Prostate gland (tissue), 2 donors: ENCODE results near the gene L3MBTL1. TPM values are rescaled to one million over a fixed set of nuclear protein-coding genes. Genes with fewer than 3 reads are reported as not detected.

Experiments
- DNase-seq: peaks from one replicate; pipeline ENCODE4 v3.0.0-alpha.2; 2019; ENCODE audit warnings: low spot score
- H3K27ac ChIP-seq, 2 donors: fragments of 200-600 bp; sonication (generic); 2 replicates each; pipeline ENCODE4 v1.5.1; 2017 to 2019
- H3K27me3 ChIP-seq: fragments of 200-600 bp; sonication (generic); replicated peaks from 2 replicates; pipeline ENCODE4 v1.5.1; 2019; ENCODE audit not compliant: insufficient read depth
- H3K36me3 ChIP-seq, 2 donors: fragments of 200-600 bp; sonication (generic); 1 replicate in 1 of 2; 2 replicates in 1 of 2; pipeline versions ENCODE4 v1.5.1 to v1.8.1; 2017 to 2019
- H3K4me1 ChIP-seq: fragments of 200-600 bp; sonication (generic); replicated peaks from 2 replicates; pipeline ENCODE4 v1.5.1; 2019
- H3K4me3 ChIP-seq, 2 donors: fragments of 200-600 bp; sonication (generic); 2 replicates each; pipeline ENCODE4 v1.5.1; 2017 to 2019
- H3K9me3 ChIP-seq: fragments of 200-600 bp; sonication (generic); 2 replicates; pipeline ENCODE4 v1.5.1; 2017
- CTCF ChIP-seq, 4 experiments: fragments of 200-600 bp in 2 of 4; fragments of 450-650 bp in 2 of 4; sonication (generic) in 2 of 4; IDR thresholded peaks; 1 replicate in 3 of 4; 2 replicates in 1 of 4; pipeline ENCODE4 v1.5.1; 2016 to 2019; ENCODE audit warnings: antibody characterized with exemption in 4 of 4, mild to moderate bottlenecking in 2 of 4, moderate library complexity in 2 of 4
- POLR2A ChIP-seq: fragments of 450-650 bp; IDR thresholded peaks from one replicate; pipeline ENCODE4 v1.6.1; 2016; ENCODE audit warnings: antibody characterized with exemption, mild to moderate bottlenecking
- POLR2AphosphoS5 ChIP-seq: sonication (generic); formaldehyde crosslinking; IDR thresholded peaks from one replicate; pipeline ENCODE4 v1.6.1; 2017; ENCODE audit warnings: antibody characterized with exemption
- WGBS: methylation state at CpG from one replicate; pipeline ENCODE4 v1.1.5; 2018; 5-methylcytosine and 5-hydroxymethylcytosine counted together
- intact Hi-C: fragments of 100-400 bp; cut with DNase I; formaldehyde crosslinking; loops from one replicate; pipeline ENCODE4 v1.14.2; 2022
- total RNA-seq, 2 donors: library from RNA; depleted of rRNA; stranded (reverse); fragments of >200 nt; gene quantifications; one replicate each; pipeline ENCODE4 v1.1.0, GENCODE V29; 2016

L3MBTL1 gene
- total RNA-seq, 2 donors from 2014 or later, result 10.2 to 38.8 TPM

- TF ChIP-seq CTCF (IDR thresholded peaks at IDR 0.05), result no peak
- no peak for TF ChIP-seq POLR2A
- TF ChIP-seq POLR2AphosphoS5, result no peak
- DNase-seq, result no peak
- Histone ChIP-seq H3K4me3 (no peak overlapping the region), H3K4me1 (no peaks in the 10 kb centered on the region), H3K27me3 (no peaks in the 10 kb centered on the region), H3K36me3 (no peaks in the 10 kb centered on the region), H3K27ac (no peak overlapping the region), H3K9me3 (no peaks in the 10 kb centered on the region)
- intact Hi-C loops, result no loop called here
- 80% methylated on average over 14 of the region's 14 CpGs for whole genome bisulfite sequencing
Measured at GRCh38 chr20:43530321-43531090, 23.0 kb downstream of the L3MBTL1 start.

GRCh38 chr20:43531091-43531443, 23.6 kb downstream of the L3MBTL1 start:
- H3K4me3 ChIP-seq, result no peak overlapping the region
- intact Hi-C loops, result no loop called here
- no peaks in the 10 kb centered on the region for H3K36me3 ChIP-seq
- H3K27me3 ChIP-seq, result no peaks in the 10 kb centered on the region
- TF ChIP-seq POLR2A, result no peak
- no peak for TF ChIP-seq POLR2AphosphoS5
- no peak for TF ChIP-seq CTCF (IDR thresholded peaks at IDR 0.05)
- no peak for DNase-seq
- no peaks in the 10 kb centered on the region for H3K9me3 ChIP-seq
- no peaks in the 10 kb centered on the region for H3K4me1 ChIP-seq
- H3K27ac ChIP-seq, result no peak overlapping the region

- Histone ChIP-seq H3K27me3 (no peaks in the 10 kb centered on the region), H3K4me1 (no peaks in the 10 kb centered on the region), H3K36me3 (no peaks in the 10 kb centered on the region), H3K4me3 (no peak overlapping the region), H3K9me3 (no peaks in the 10 kb centered on the region), H3K27ac (no peak overlapping the region)
- intact Hi-C loops, result no loop called here
- TF ChIP-seq CTCF (IDR thresholded peaks at IDR 0.05) (no peak), POLR2AphosphoS5 (no peak), POLR2A (no peak)
- 95% methylated on average over 9 of the region's 9 CpGs for WGBS
- DNase-seq, result no peak
Measured at GRCh38 chr20:43532416-43533055, 25.0 kb downstream of the L3MBTL1 start.

GRCh38 chr20:43533060-43533459, 25.6 kb downstream of the L3MBTL1 start:
- H3K4me3 ChIP-seq, result no peak overlapping the region
- intact Hi-C loops, result no loop called here
- no peak for TF ChIP-seq POLR2AphosphoS5
- no peak for TF ChIP-seq POLR2A
- TF ChIP-seq CTCF (IDR thresholded peaks at IDR 0.05), result no peak
- no peaks in the 10 kb centered on the region for H3K9me3 ChIP-seq
- H3K27me3 ChIP-seq, result no peaks in the 10 kb centered on the region
- no peak overlapping the region for H3K27ac ChIP-seq
- no peaks in the 10 kb centered on the region for H3K36me3 ChIP-seq
- no peak for DNase-seq
- H3K4me1 ChIP-seq, result no peaks in the 10 kb centered on the region

- H3K27ac ChIP-seq, result no peak overlapping the region
- DNase-seq, result no peak
- H3K36me3 ChIP-seq, result no peaks in the 10 kb centered on the region
- H3K9me3 ChIP-seq, result no peaks in the 10 kb centered on the region
- no peak overlapping the region for H3K4me3 ChIP-seq
- WGBS, result 95% methylated on average over 7 of the region's 7 CpGs
- no peaks in the 10 kb centered on the region for H3K27me3 ChIP-seq
- intact Hi-C loops, result no loop called here
- H3K4me1 ChIP-seq, result no peaks in the 10 kb centered on the region
- TF ChIP-seq POLR2AphosphoS5, result no peak
- no peak for TF ChIP-seq POLR2A
- no peak for TF ChIP-seq CTCF (IDR thresholded peaks at IDR 0.05)
Measured at GRCh38 chr20:43534016-43534415, 26.5 kb downstream of the L3MBTL1 start.
